GM19397 (cell line): Measurements from ENCODE around the gene RERG.
"Not testable (repeated sequence)": the region's sequence is repeated elsewhere in the genome, so short reads cannot be mapped to it uniquely, and the experiment has no call there.

ENCODE experiments used
- ATAC-seq: cut with Tn5 transposase; IDR thresholded peaks from one replicate; pipeline ENCODE4 v1.9.1; 2021; ENCODE audit warnings: mild to moderate bottlenecking, moderate library complexity; ENCODE audit not compliant: unreplicated experiment

The RERG gene

DNA sequence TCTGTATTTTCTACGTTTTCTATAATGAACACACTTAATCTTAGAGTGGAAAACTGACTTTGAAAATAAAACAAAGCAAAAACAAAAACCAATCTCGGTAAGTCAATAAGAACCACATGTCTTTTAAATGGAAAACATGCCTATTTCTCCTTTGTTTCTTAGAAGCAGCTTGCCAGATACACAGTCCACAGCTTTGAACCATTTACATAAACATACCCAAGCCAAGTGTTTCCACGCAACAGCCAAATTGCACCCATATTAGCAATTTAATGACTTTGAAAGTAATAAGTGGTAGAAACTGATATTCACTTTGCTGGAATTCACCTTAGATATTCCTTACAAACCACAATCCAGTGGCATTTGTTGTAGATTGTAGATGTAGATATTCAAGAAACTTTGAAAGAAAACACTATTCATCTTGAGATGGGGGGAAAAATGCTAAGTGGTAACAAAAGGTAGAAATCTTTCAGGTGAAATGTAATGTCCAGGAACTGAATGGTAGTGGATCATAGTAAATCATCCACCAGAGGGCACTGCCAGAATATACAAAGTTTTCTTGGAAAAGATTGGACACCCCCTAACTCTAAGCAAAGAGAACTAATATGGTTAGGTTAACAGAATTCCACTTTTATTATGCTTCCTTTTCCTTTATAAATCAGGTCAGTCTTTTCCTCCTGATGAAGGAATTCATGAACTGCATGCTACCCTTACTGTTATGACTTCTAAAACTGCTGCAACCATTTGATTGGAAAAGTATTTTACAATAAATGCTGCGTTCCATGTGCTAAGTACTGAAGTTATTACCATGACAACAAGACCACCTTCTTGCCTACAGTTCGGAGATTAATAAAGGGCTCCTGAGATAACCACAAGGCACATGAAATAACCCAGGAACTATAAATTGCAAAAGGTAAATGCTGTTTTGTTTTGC lies 69.8 kb downstream of the RERG start:
- no peak for ATAC-seq

DNA sequence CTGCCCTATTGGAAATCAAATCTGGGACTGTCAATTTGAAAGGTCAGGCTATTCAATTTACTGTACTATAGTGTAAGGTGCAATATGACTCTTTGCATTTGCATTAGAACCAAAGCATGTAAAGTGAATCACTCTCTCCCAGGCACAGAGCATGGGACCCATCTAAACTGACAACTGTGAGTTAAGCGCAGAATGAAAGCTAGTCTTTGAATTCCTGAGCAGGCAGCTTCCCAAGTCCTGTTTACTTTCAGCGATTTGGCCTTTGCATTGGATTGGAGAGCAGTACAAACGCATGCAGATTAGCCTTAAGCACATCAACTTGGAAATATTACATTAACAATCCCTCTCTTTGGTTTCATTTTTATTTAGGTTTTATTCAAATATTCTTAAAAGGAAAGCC lies 74.6 kb downstream of the RERG start:
- ATAC-seq = no peak

DNA sequence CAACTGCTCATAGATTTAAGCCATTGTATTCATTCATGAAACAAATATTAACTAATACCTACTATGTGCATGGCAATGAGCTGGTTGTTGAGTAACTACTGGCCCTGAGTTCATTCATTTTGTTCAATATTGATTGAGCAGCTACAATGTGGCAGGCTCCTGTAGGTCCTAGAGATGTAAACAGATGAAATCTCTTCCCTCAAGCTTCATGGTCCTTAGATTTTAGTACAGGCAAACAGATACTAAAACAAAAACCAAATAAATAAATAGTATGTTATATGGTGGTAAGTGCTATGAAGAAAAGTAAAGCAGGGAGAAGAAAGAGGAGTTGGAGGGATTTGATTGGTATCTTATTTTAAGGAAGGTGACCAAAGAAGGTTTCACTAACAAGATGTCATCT lies 77.8 kb downstream of the RERG start:
- no peak for ATAC-seq

DNA sequence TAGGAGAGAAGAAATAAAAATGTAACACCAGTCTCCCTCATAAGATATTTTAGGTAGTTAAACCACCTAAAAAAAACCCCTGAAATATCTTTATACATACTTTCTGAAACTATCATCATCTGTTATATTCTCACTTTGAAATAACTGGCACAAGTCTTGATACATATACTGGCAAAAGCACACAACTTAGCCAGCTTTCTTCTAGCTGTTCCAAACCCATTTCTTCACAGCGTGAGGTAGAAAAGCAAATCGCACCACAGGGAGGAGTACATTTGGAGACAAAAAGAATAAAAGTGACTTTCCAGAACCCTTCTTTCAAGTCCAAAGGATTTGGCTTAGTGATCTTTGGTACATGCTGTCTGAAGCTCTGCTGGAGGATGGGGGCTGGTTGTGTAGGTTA lies 78.5 kb downstream of the RERG start:
- no peak for ATAC-seq

DNA sequence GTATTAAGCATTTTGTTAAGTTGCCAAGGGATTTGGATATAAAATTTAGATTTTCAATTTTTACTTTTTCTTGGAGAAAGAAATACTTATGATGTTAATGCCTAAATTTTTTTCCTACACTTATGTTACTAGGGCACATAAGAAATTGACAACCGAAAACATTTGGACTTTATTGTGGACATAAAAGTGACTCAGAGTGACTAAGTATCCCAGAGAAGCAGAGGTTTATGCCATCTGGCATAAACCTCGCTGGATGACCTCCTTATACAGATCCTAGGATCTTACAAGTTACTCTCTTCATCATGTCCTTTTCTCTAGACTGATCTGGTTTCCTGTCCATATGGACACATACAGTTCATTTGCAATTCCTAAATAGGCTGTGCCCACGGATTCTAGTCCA lies 89.8 kb downstream of the RERG start:
- ATAC-seq = no peak

DNA sequence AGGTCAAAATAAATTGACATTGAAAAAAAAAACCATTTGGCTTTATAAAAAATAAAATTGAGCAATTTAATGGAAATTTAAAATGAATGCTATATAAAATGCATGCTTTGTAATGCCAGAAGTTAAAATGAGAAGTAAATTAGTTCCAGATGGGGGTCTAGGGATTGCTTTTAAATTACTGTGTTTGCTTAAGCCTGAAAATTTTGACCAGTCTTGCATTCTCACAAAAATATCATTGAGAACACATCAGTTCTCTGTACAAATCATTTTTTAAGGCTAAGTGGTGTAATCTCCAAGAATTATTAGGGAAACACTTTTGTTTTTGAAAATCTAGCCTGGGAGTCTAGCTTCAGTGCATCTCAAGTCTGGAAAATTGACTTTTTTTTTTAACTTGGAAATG lies 90.7 kb downstream of the RERG start:
- ATAC-seq = no peak

DNA sequence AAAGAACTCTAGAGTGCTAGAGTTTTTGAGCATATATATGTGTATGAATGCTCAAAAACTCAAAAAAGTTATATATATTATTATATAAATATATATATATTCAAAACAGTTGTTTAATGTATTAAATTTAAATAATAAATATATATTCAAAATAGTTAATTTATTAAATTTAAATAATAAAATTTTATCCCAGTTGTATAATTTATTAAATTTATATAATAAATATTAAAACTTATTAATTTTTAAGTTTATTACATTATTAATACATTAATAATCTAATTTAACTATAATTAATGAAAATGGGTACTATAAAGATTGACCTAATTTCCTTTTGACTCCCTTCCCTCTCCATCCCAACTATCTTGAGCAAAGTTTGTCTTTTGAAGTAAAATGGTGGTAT lies 97.8 kb downstream of the RERG start:
- ATAC-seq = no peak

DNA sequence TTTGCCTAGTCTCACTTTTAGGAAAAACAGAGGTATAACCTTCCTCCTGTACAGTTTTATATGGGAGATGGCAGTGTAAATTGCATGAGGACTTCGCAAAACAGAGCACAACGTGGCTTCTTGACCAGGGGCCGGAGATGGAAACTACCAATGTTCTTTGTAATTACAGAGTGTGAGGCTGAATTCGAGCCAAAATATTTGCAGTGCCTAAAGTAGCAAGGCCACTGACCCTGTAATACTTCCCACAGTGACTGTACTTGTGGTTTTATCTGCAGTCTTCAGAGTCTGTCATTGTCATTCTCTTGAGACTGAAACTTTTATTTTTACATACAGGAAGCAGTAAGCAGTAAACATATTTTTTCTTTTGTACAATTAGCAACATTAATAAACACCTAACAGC lies 98.9 kb downstream of the RERG start:
- ATAC-seq = no peak

DNA sequence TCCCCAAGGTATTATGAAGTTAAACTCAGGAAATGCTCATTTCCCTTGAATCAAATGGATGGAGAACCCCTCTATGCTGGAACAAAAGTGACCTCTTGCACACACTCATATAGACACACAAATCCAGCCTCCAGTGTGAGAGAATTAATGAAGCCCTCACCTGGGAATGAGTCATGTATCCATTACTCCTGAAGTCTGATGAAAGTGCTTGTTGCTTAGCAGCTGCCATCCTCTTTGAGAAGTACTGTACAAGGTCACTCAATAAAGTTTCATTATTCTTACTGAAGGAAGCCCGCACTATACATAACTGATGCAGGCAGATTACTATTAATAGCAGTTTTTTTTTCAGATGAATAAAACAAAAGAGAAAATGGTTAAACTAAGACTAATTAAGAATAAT lies 102.3 kb downstream of the RERG start:
- ATAC-seq = no peak

DNA sequence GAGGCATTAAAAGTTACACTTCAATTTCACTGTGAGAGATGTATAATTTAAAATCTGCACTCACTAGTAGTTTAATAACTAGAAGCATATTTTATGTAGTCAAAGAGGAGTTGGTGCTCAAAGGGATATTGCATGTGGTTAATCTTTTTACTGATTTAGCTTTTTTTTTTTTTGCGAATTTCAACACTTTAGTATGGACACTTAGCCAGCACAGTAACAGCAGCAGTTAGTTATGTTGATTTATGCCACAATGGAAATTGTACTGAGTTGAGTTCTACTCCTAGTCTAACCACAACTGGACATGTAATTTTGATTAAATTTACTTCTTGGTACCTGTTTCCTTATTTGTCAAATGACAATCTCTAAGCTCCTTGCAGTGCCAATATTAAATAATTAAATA lies 104.2 kb downstream of the RERG start:
- no peak for ATAC-seq

DNA sequence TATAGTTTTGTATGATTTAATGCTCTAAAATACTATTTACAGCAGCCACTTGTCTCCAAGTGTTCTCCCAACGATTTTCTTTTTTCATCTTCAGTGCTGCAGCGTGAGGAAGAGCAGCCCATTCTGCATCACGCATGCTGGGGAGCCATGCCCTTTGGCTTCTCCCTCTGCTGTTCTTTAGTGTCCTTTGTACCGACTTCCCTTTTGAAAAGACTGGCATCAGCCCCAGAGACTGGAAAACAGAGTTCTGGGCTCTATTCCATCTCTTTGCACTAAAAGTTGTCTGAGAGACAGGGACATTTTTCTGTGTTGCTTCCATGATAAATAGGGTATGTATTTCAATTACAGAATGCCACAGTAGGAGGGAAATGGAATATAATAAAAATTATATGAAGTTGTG lies 105.1 kb downstream of the RERG start:
- no peak for ATAC-seq

DNA sequence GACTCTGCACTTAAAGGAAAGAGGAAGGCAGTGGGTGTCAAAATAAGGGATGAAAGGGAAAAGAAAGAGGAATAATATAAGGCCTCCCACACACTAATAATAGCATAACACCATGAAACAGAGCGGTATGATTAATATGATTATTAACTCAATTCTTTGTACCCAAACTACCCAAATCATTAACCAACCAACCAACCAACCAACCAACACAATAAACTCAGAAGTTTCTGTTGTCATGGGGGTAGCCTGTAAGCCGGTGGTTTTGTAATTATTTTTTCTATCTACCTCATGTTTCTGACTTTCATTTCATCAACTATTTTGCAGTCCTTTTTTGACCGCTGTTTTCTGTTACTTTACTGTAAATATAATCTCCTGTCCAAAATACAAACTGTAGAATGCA lies 105.8 kb downstream of the RERG start:
- ATAC-seq = no peak

DNA sequence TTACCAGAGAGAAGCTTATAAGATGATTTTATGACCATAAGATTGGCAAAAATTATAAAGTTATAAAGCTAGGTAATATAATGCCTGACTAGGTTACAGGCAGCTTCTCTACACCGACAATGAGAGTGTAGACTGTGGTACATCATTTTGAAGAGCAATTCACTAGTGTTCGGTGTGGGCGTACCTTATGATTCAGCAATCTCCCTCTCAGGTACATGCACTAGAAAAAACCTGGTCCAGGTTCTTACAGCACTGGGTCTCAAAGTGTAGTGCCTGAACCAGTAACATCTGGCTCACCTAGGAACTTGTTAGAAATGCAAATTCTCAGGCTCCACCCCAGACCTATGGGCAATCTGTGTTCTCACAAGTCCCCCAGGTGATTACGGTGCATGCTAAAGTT lies 106.7 kb downstream of the RERG start:
- ATAC-seq = no peak

DNA sequence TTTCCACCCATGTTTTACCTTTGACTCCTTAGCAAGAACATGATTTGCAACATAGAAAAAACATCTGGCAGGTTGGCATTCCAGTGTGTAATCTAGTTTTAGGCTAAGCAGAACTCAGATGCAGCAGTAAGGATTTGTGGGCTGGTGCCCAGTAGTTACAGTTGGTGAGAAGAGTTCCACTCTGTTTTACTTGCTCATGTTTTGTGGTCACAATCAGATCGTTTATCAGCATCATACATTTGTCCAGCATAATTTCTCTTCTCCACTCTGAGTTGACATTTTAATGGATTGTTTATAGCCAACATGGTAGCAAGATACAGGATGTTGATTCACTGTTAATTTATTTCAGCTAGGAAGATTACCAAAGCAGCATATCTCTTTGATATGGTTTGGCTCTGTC lies 128.4 kb downstream of the RERG start:
- no peak for ATAC-seq

DNA sequence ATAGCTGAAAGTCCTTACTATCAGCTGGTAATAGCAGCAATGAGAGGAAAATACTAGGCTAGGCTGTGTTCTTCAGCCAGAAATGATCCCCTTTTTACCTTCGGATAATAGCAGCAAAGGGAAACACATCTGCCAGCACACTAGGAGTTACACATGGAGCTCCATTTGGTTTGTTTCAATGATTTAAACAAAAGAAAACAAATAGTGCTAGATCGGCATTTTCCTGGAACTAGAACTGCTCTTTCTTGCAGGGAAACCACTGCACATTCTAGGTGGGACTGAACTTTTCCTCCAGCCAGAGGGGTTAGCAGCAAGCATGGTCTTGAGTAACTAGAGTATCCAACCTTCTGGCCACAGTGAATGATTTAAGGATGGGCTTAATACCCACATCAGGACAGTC lies 130.8 kb downstream of the RERG start:
- ATAC-seq = no peak

DNA sequence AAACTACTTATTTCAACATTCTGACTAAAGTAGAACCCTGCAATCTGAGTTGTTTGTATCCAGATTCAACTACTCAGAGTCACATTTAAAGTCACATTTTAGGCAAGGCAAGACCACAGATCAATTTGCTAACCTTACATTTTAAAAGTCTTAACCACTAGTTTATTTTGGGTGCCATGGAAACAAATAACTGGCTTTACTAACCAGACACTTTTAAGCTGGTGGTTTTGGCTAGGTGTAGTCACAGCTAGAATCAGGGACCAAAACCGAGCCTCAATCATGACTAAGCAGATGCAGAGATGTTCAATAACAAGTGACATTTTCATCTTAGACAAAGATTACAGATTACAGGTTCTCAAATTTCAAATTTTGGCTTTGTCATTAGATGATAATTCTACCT lies 133.1 kb downstream of the RERG start:
- ATAC-seq = no peak

DNA sequence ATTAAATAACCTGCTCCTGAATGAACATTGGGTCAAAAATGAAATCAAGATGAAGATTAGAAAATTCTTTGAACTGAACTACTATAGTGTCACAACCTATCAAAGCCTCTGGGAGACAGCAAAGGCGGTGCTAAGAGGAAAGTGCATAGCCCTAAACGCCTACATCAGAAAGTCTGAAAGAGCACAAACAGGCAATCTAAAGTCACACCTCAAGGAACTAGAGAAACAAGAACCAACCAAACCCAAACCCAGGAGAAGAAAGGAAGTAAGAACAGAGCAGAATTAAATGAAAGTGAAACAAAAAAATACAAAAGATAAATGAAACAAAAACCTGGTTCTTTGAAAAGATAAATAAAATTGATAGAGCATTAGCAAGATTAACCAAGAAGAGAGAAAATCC lies 143.5 kb downstream of the RERG start:
- ATAC-seq = not testable (repeated sequence)

DNA sequence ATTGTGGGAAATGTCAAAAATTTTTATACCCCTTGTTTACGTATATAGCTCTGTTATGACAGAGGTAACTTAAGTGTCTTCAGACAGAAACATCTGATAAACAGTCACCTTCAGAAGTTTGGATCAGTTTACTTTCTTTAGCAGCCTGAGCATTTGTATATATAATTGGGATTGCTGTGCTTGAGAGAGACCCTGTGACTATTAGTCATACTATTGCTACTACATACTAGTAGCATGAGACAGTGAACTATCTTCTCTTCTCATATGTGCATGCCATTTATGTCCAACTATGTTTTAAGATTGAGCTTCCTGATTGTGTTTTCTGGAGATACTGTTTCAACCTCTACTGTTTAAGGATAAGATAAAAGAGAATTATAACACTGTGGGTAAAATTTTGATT lies 146.9 kb downstream of the RERG start:
- no peak for ATAC-seq

DNA sequence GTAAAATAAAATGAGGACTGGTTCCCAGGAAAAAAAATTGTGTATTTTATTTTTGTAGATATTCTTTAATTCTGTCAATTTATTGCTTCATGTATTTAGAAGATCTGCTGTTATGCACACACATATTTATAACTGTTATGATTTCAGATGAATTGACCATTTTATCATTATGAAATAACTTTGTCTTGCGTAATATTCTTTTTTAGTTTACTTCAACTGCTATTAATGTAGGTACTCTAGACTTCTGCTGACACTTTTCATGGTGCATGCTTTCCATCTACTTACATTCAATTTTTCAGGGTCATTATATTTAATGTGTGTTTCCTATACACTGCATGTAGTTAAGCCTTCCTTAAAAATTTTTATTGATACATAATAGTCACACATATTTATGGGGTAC lies 162.1 kb downstream of the RERG start:
- ATAC-seq = no peak
